HT1080 (cell line): ENCODE results near the gene GPC6. TPM values are rescaled to one million over a fixed set of nuclear protein-coding genes. Genes with fewer than 3 reads are reported as not detected.
A peak's percentile ranks its signal among the peaks of the same experiment; 100 is the strongest.

Experiments used
- DNase-seq: peaks from one replicate; pipeline ENCODE4 v3.0.0-alpha.2; 2015; ENCODE audit warnings: low read depth
- total RNA-seq: library from RNA; depleted of rRNA; stranded (reverse); fragments of >200 nt; shearing (Covaris generic); gene quantifications from 2 replicates; pipeline ENCODE4 v1.2.3, GENCODE V29; 2014

The GPC6 gene
- total RNA-seq, 1 experiment from 2014 or later = 9.0 TPM

GRCh38 chr13:93824286-93824685 is 597.7 kb downstream of the GPC6 start:
- no peak for DNase-seq

DNA sequence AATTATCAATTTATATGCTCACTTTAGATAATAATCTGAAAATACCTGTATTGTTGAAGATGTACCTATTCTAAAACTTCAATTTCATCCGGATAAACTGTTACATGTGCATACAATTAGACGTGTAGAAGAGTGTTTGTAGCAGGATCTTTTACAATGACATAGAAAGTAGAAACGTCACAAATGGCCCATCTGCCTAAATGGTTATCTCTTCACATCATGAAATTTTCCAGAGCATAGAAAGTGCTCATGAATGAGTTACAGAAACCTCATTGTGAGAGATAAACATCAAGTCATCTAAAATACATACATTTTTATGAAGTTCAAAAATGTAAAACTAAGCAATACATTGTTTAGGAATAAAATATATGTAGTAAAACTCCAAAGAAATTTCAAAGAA is 607.4 kb downstream of the GPC6 start:
- DNase-seq = no peak

- DNase-seq = no peak
These were observed 616.5 kb downstream of the GPC6 start for GRCh38 chr13:93843082-93843481.

DNA sequence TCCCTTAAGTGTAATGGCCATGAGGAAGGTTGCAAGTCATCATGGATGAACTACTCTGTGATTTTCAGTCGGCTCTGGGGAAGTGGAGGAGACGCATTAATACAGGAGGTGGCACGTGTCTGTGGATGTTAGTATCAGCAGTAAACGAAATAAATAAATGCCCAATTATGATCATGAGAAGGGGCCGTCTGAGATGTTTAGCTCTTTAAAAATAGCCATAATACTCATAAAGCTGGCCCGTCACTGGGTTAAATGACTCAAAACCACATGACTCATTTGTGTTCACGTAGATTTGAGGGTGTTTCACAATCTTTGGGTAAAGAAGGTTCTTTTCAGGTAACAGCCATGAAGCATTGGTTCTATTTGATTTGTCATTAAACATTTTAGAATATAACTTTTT is 620.6 kb downstream of the GPC6 start:
- DNase-seq = peak; percentile 68

- DNase-seq = no peak
These were observed 621.6 kb downstream of the GPC6 start for GRCh38 chr13:93848247-93848646.

DNA sequence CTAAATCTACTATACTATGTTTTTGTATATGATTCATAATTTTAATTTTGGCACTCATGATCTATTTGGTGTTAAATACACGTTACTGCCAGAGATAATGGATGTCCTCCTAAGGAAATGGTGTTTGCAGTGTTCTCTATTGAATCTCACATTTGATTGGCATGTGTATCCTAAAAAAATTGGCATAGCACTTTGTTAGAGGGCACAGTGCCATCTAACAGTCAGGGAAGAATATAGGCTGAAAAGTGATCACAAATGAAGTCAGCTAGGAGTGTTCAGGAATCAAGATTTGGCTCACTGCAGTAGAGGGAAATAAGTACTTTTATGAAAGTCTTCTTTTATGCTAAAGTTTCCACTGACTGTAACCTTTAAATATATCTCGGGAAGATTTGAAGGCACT is 624.6 kb downstream of the GPC6 start:
- no peak for DNase-seq

DNA sequence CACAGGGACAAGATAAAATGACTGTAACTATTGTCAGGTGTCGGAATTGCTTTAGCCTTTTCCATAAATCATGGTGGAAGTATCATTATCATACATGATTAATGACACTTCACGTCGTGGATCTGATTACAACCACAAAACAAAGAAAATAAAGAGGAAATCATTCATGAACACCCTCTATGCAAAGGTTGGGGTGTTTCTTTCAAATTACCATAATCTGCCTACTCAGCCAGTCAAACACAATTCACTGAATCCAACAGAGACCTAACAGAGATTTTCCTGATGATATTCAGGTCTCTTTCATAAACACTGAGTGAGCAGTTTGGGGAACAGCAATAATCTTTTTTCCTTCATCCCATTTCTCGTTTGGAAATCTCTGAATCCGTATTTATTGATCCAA is 627.3 kb downstream of the GPC6 start:
- DNase-seq = no peak

DNA sequence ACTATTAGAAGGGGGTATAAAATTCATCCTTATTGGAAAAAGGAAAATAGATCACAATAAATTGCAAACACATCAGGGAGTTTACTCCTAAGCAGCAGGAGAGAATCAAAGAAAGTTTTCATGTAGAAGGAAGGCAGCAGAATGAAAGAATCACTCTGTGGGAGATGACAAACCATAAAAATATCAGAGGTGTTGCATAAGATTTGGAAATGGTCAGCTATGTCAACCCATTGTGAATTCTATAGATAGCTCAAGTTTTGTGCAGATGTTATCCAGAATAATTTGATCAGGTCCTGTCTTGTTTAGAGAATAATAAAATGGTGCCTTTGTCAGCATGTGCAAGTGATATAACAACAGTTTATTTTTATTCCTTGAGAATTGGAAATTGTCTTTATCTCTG is 630.5 kb downstream of the GPC6 start:
- DNase-seq = no peak

GRCh38 chr13:93859716-93860115 is 633.1 kb downstream of the GPC6 start:
- peak; percentile 58 for DNase-seq

GRCh38 chr13:93861818-93862217 is 635.2 kb downstream of the GPC6 start:
- peak; percentile 53 for DNase-seq

DNA sequence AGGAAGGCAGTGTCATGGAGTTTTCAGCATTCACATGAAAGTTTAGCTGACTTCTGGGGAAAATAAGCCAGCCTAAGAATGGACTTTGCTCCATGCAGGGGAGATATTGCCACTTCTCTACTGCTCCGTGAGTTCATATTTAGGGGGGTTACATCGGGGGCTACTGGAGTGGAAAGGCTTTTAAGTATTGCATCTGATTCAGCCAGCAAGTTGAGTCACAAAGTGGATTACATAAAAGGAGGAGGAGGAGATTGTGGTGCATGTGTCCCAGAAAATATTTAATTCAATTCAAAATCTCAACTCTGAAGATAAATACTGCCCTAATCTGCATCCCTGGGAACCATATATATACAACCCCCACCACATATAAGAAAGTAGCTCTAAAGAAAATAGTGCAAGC is 635.7 kb downstream of the GPC6 start:
- no peak for DNase-seq

GRCh38 chr13:93865235-93865634 is 638.6 kb downstream of the GPC6 start:
- no peak for DNase-seq

GRCh38 chr13:93867481-93867880 is 640.9 kb downstream of the GPC6 start:
- no peak for DNase-seq

DNA sequence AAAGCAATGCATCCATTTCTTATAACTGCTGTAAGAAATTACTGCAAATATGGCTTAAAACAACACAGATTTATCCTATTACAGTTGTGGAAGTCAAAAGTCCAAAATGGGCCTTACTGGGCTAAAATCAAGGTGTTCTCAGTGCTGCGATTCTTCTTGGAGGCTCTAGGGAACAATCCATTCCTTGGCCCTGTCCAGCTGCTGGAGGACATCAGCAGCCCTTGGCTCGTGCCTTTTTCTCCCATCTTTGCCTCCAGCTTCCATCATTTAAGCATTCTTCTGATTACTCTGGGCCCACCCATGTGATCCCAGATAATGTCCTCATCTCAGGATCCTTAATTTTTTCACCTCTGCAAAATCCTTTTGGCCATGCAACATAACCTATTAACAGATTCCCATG is 645.8 kb downstream of the GPC6 start:
- DNase-seq = no peak

DNA sequence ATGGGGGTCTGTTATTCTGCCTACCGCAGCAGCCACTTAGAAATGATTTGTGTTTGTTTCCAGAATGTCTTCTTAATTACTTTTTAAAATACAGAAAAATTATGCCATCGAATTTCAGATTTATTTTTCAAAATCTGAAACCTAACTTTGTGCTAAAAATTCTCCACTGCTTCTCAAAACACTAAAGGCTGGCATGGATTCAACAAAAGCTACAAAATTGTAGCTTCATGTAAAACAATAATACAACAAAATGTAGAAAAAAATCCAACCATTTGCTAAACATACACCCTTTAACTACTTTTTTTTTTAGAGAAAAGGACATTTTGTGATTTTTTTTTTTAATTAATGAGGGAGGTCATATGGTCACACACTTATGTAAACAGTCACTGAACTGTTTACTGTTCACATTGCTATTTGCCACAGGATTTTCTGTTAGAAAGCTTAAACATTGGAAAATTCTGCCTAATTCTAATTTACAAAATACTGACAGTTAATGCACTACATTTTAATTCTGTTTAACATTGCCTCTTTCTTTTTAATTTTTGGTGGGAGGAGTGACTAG is 646.3 kb downstream of the GPC6 start:
- no peak for DNase-seq

GRCh38 chr13:93875547-93875946 is 648.9 kb downstream of the GPC6 start:
- DNase-seq = peak; percentile 8

- no peak for DNase-seq
These were observed 649.6 kb downstream of the GPC6 start for GRCh38 chr13:93876236-93876635.

DNA sequence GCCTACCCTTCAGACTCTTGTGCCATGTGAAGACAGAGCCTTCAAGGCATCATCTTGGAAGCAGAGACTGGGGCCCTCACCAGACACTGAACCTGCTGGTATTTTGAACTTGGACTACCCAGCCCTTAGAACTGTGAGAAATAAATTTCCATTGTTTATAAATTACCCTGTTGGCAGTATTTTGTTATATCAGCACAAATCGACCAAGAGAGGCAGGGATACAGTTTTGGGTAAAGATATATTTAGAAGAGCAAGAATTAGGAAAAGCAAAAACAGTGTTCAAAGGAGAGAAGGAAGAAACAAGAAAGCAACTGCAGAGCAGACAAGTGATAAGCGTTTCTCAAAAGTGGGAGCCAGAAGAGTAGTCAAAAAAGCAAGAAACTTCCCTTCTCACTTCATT is 652.1 kb downstream of the GPC6 start:
- no peak for DNase-seq

DNA sequence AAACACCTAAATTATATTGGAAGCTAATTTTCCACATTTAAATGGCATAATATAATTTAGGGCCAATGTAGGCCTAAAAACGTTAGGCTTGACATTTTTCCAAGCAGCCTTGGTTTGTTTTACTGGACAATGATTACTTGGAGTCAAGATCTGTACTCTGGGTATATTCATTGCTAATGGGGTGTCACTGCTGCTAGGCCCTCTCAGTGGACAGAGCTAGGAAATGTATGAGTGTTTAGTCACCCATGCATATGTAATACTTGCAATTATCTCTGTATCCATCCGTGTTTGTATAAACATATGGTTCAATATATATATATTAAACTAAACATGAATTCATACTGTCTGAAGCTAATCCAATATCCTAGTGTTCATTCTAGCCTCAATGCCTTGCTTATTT is 654.8 kb downstream of the GPC6 start:
- no peak for DNase-seq

GRCh38 chr13:93882086-93882651 is 655.6 kb downstream of the GPC6 start:
- no peak for DNase-seq

- no peak for DNase-seq
These were observed 662.9 kb downstream of the GPC6 start for GRCh38 chr13:93889430-93889951.

DNA sequence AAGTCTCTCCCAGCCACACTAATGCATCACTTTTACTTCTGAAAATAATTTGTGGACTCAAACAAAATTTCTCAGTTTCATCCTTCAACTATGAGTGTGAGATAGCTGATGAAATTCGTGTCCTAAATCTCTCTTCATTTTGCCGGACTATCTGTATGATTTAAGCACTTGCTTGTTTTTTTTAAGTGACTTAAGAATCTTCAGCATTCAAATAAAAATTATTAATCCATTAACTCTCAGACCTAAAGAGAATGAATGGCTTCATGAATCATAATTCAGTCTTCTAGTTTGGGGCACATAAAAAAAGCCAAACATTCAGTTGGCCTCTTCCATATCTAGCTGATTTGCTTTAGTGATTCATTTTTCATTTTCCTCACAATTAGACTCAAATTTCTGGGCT is 673.4 kb downstream of the GPC6 start:
- no peak for DNase-seq

GRCh38 chr13:93900731-93901130 is 674.1 kb downstream of the GPC6 start:
- no peak for DNase-seq

GRCh38 chr13:93903909-93904308 is 677.3 kb downstream of the GPC6 start:
- DNase-seq = no peak
